Activated naive CD4-positive, alpha-beta T cell treated with anti-CD3 and anti-CD28 coated beads, Interleukin-2, amount 50 U/mL, for 24 hours (primary cell): Measurements from ENCODE around the gene MSI2.

Experiments
- H3K27ac Mint-ChIP-seq: one replicate; pipeline ENCODE4 v1.8.0; 2021; ENCODE audit warnings: mild to moderate bottlenecking, mixed read lengths
- H3K27me3 Mint-ChIP-seq: one replicate; pipeline ENCODE4 v1.8.0; 2021; ENCODE audit warnings: mixed read lengths
- H3K36me3 Mint-ChIP-seq: one replicate; pipeline ENCODE4 v1.8.0; 2021; ENCODE audit warnings: mixed read lengths
- H3K4me1 Mint-ChIP-seq: one replicate; pipeline ENCODE4 v1.8.0; 2021; ENCODE audit warnings: mixed read lengths
- H3K4me3 Mint-ChIP-seq: one replicate; pipeline ENCODE4 v1.8.0; 2021; ENCODE audit warnings: mild to moderate bottlenecking, mixed read lengths
- H3K9me3 Mint-ChIP-seq: one replicate; pipeline ENCODE4 v1.8.0; 2021; ENCODE audit warnings: mixed read lengths

Gene MSI2

DNA sequence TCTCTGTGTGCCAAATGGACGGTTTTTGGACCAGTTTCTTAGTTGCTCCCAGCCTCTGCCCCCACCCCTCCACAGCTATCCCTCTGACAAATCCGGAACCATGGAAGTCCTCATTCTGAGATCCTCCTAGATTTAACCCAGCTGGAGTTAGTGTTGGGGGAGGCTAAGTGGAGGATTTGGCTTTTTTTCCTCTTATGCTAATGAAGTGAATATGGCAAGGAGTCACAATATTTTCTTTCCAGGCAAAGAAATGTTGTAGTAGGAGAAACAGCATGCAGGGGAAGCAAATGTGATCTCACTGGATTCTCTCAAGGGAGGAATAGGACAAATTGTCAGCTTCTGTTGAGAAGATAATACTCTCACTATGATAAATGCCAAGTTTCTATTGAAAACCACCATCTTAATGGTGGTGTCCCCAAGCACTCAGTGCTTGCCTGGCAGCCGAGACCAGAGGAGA, 159.5 kb downstream of the MSI2 start:
- peaks cover 13% of the 10 kb centered on the region for H3K36me3 Mint-ChIP-seq
- no peak overlapping the region for H3K27ac Mint-ChIP-seq
- H3K4me3 Mint-ChIP-seq, result no peak overlapping the region
- H3K9me3 Mint-ChIP-seq, result no peaks in the 10 kb centered on the region
- no peaks in the 10 kb centered on the region for H3K27me3 Mint-ChIP-seq
- H3K4me1 Mint-ChIP-seq, result peaks cover 16% of the 10 kb centered on the region

DNA sequence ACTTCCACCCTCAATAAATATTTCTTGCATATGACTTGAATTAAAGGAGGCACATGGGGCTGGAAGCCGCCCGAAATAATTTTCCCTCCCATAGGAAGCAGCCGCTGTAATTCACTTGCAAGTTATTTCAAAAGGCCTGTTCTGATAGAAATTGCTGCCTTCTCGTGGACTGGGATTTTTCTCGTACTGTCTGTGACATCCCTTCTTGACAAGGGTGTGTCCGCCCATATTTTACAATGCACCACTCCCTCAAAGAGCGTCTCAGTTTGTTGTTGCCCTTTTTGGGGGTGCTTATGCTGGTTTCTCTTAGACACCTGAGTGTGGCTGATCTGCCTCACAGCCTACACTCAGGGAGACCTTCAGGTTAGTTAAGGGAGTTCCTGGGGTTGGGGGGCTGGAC, 160.0 kb downstream of the MSI2 start:
- H3K27ac Mint-ChIP-seq, result no peak overlapping the region
- H3K9me3 Mint-ChIP-seq, result no peaks in the 10 kb centered on the region
- H3K4me1 Mint-ChIP-seq, result peaks cover 20% of the 10 kb centered on the region
- H3K4me3 Mint-ChIP-seq, result no peak overlapping the region
- peaks cover 15% of the 10 kb centered on the region for H3K36me3 Mint-ChIP-seq
- no peaks in the 10 kb centered on the region for H3K27me3 Mint-ChIP-seq

DNA sequence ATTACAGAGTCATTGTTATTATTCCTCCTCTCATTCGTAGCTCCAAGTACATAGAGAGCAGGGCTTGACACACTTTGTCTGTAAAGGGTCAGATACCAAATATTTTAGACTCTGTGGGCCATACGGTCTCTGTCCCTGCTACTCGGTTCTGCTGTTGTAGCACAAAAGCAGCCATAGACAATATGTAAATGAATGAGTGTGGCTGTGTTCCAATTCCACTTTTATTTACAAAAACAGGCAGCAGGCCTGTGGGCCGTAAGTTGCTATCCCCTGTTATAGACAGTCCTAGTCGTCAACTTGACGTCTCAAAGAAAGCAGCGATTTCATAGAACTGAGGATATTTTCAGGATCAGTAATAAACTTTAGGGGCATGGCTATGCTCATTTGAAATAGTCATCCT, 161.6 kb downstream of the MSI2 start:
- peaks cover 15% of the 10 kb centered on the region for H3K36me3 Mint-ChIP-seq
- H3K9me3 Mint-ChIP-seq, result no peaks in the 10 kb centered on the region
- no peaks in the 10 kb centered on the region for H3K27me3 Mint-ChIP-seq
- no peak overlapping the region for H3K27ac Mint-ChIP-seq
- H3K4me3 Mint-ChIP-seq, result no peak overlapping the region
- peaks cover 20% of the 10 kb centered on the region for H3K4me1 Mint-ChIP-seq

DNA sequence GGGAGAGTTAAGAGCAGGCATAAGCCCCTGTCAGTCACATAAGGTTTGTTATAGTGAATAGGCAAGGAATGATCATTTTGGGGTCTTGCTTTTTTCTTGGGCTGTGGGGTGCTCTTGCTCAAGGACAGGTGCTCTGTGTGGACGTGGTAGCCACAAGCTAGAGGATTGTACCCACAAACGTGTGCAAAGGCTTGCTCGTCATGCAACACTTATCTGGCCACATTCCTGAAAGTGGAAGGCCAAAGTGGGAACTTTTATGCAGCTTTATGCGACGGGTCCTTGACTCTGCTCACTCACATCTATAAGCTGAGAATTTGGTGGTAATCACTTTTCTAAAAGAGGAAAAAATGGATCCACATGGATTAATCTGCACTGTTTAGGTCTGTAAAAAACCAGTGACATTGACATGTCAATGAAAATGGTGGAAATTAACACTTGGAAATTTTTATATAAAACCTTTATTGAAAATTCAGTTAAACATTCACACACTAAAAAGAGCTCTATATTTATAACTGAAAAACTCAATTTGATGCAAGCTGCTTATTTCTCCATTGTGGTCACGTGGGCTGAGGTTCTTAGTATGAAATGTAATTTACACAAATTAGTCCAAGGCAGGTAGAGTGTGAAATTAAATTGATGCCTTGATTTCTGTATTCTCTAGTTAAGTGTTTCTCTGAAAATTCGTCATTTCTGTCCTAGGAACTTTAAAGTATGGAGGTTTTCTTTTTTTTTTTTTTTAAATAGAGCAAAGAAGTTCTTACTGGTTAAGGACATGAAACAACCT, 162.3 kb downstream of the MSI2 start:
- H3K4me3 Mint-ChIP-seq, result no peak overlapping the region
- no peaks in the 10 kb centered on the region for H3K9me3 Mint-ChIP-seq
- peaks cover 21% of the 10 kb centered on the region for H3K4me1 Mint-ChIP-seq
- peaks cover 12% of the 10 kb centered on the region for H3K36me3 Mint-ChIP-seq
- no peak overlapping the region for H3K27ac Mint-ChIP-seq
- no peaks in the 10 kb centered on the region for H3K27me3 Mint-ChIP-seq

GRCh38 chr17:57419940-57420550, 163.7 kb downstream of the MSI2 start:
- no peak overlapping the region for H3K4me3 Mint-ChIP-seq
- peaks cover 31% of the 10 kb centered on the region for H3K4me1 Mint-ChIP-seq
- H3K36me3 Mint-ChIP-seq, result peaks cover 7% of the 10 kb centered on the region
- H3K27me3 Mint-ChIP-seq, result no peaks in the 10 kb centered on the region
- no peaks in the 10 kb centered on the region for H3K9me3 Mint-ChIP-seq
- H3K27ac Mint-ChIP-seq, result no peak overlapping the region

GRCh38 chr17:57420734-57421717, 164.7 kb downstream of the MSI2 start:
- H3K27ac Mint-ChIP-seq, result peak overlapping the region; percentile 17
- peaks cover 38% of the 10 kb centered on the region for H3K4me1 Mint-ChIP-seq
- no peak overlapping the region for H3K4me3 Mint-ChIP-seq
- peaks cover 5% of the 10 kb centered on the region for H3K36me3 Mint-ChIP-seq
- H3K27me3 Mint-ChIP-seq, result no peaks in the 10 kb centered on the region
- no peaks in the 10 kb centered on the region for H3K9me3 Mint-ChIP-seq

DNA sequence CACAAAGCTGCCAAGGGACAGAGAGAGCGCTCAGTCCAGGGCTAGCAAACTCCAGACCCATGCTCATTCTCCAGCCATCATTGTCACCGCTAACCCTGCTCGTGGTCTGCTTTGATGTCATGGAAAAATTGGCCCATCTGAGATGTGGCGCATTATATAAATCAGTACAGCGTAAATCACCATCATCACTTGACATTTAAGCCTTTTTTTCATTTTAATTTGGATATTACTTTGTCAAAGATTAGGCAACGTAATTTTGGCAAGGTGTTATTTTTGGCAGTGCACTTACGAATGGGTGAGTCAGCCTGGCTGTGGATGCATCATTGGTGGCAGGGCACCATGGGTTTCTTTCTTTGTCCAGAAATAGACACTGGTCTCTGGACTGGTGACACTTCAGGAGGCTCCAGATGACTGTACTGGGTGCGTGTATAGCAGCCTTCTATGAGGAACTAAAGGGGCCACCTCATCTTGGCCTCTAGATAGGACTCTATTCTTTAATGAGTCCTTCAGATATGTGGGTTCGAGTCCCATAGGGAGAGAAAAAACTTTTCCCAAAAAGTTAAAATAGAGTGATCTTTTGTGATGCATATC, 166.3 kb downstream of the MSI2 start:
- H3K27me3 Mint-ChIP-seq, result no peaks in the 10 kb centered on the region
- H3K9me3 Mint-ChIP-seq, result no peaks in the 10 kb centered on the region
- H3K27ac Mint-ChIP-seq, result no peak overlapping the region
- H3K4me1 Mint-ChIP-seq, result peaks cover 41% of the 10 kb centered on the region
- peaks cover 4% of the 10 kb centered on the region for H3K36me3 Mint-ChIP-seq
- no peak overlapping the region for H3K4me3 Mint-ChIP-seq

GRCh38 chr17:57423541-57423940, 167.2 kb downstream of the MSI2 start:
- Mint-ChIP-seq H3K4me1 (peaks cover 41% of the 10 kb centered on the region), H3K27me3 (no peaks in the 10 kb centered on the region), H3K27ac (no peak overlapping the region), H3K9me3 (no peaks in the 10 kb centered on the region), H3K36me3 (peaks cover 4% of the 10 kb centered on the region), H3K4me3 (no peak overlapping the region)

GRCh38 chr17:57424273-57424672, 167.9 kb downstream of the MSI2 start:
- H3K9me3 Mint-ChIP-seq, result no peaks in the 10 kb centered on the region

GRCh38 chr17:57424777-57425188, 168.5 kb downstream of the MSI2 start:
- Mint-ChIP-seq H3K9me3 (no peaks in the 10 kb centered on the region), H3K4me3 (no peak overlapping the region), H3K4me1 (peaks cover 41% of the 10 kb centered on the region), H3K36me3 (peaks cover 4% of the 10 kb centered on the region), H3K27ac (no peak overlapping the region), H3K27me3 (no peaks in the 10 kb centered on the region)

More at GRCh38 chr17:57424273-57424672, 167.9 kb downstream of the MSI2 start:
- Mint-ChIP-seq H3K4me3 (no peak overlapping the region), H3K27me3 (no peaks in the 10 kb centered on the region), H3K36me3 (peaks cover 4% of the 10 kb centered on the region), H3K4me1 (peaks cover 41% of the 10 kb centered on the region), H3K27ac (no peak overlapping the region)

DNA sequence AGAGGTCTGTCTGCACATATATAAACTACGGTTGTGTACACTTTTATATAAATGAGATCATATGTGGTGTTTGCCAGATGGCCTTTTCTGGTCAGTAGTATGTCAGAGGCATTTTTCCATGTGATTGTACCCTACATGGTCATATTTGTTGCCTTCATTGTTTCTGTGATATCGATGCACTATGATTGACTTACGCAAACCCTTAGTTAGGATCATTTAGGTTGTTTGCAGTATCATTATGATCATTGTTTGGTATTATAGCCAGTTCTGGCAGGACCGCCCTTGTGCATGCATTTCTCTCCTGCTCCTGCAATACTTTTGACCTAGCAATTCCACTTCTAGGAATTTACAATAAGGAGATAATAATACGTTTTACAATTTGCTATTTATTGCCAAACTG, 169.1 kb downstream of the MSI2 start:
- Mint-ChIP-seq H3K27me3 (no peaks in the 10 kb centered on the region), H3K36me3 (peaks cover 4% of the 10 kb centered on the region), H3K4me1 (peaks cover 43% of the 10 kb centered on the region), H3K27ac (no peak overlapping the region), H3K4me3 (no peak overlapping the region), H3K9me3 (no peaks in the 10 kb centered on the region)

GRCh38 chr17:57425903-57426880, 169.9 kb downstream of the MSI2 start:
- Mint-ChIP-seq H3K4me3 (no peak overlapping the region), H3K4me1 (peaks cover 42% of the 10 kb centered on the region), H3K36me3 (no peaks in the 10 kb centered on the region), H3K9me3 (no peaks in the 10 kb centered on the region), H3K27ac (no peak overlapping the region), H3K27me3 (no peaks in the 10 kb centered on the region)

GRCh38 chr17:57429966-57430365, 173.6 kb downstream of the MSI2 start:
- Mint-ChIP-seq H3K4me1 (peaks cover 42% of the 10 kb centered on the region), H3K4me3 (no peak overlapping the region), H3K9me3 (no peaks in the 10 kb centered on the region), H3K27ac (no peak overlapping the region), H3K27me3 (no peaks in the 10 kb centered on the region), H3K36me3 (peaks cover 5% of the 10 kb centered on the region)

- H3K36me3 Mint-ChIP-seq, result peaks cover 5% of the 10 kb centered on the region
- H3K9me3 Mint-ChIP-seq, result no peaks in the 10 kb centered on the region
- H3K27me3 Mint-ChIP-seq, result no peaks in the 10 kb centered on the region
- no peak overlapping the region for H3K27ac Mint-ChIP-seq
- peaks cover 41% of the 10 kb centered on the region for H3K4me1 Mint-ChIP-seq
- no peak overlapping the region for H3K4me3 Mint-ChIP-seq
Observed at GRCh38 chr17:57431415-57431814, 175.1 kb downstream of the MSI2 start.
